ENCODE results near the gene KRTAP17-1. TPM values are rescaled to one million over a fixed set of nuclear protein-coding genes. Genes with fewer than 3 reads are reported as not detected.

KRTAP17-1 gene
- total RNA-seq, 1 donor: not detected

GRCh38 chr17:41345992-41346391 is 30.5 kb upstream of the KRTAP17-1 start:
- Histone ChIP-seq H3K27ac (ENCODE audit: low read depth, low read length) (no peak overlapping the region), H3K79me2 (ENCODE audit: insufficient read depth, low read length) (no peaks in the 10 kb centered on the region), H3K27me3 (ENCODE audit: insufficient read depth, low read length) (no peaks in the 10 kb centered on the region), H3K9me3 (ENCODE audit: low read depth, low read length) (peaks cover 1% of the 10 kb centered on the region), H3K36me3 (ENCODE audit: insufficient read depth, low read length) (no peaks in the 10 kb centered on the region), H3K4me3 (ENCODE audit: insufficient read depth, low read length) (no peak overlapping the region), H4K20me1 (ENCODE audit: insufficient read depth, low read length) (no peaks in the 10 kb centered on the region), H3K4me2 (ENCODE audit: insufficient read depth, low read length) (no peak overlapping the region), H2AFZ (ENCODE audit: low read length) (no peak overlapping the region), H3K4me1 (ENCODE audit: insufficient read depth, low read length) (no peaks in the 10 kb centered on the region)
- TF ChIP-seq, protein P1, sequence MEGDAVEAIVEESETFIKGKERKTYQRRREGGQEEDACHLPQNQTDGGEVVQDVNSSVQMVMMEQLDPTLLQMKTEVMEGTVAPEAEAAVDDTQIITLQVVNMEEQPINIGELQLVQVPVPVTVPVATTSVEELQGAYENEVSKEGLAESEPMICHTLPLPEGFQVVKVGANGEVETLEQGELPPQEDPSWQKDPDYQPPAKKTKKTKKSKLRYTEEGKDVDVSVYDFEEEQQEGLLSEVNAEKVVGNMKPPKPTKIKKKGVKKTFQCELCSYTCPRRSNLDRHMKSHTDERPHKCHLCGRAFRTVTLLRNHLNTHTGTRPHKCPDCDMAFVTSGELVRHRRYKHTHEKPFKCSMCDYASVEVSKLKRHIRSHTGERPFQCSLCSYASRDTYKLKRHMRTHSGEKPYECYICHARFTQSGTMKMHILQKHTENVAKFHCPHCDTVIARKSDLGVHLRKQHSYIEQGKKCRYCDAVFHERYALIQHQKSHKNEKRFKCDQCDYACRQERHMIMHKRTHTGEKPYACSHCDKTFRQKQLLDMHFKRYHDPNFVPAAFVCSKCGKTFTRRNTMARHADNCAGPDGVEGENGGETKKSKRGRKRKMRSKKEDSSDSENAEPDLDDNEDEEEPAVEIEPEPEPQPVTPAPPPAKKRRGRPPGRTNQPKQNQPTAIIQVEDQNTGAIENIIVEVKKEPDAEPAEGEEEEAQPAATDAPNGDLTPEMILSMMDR (IDR thresholded peaks at IDR 0.05; ENCODE audit: extremely low read depth, low read depth, low read length): no peak
- DNase-seq (ENCODE audit: insufficient read length, low spot score, missing footprints): no peak

DNA sequence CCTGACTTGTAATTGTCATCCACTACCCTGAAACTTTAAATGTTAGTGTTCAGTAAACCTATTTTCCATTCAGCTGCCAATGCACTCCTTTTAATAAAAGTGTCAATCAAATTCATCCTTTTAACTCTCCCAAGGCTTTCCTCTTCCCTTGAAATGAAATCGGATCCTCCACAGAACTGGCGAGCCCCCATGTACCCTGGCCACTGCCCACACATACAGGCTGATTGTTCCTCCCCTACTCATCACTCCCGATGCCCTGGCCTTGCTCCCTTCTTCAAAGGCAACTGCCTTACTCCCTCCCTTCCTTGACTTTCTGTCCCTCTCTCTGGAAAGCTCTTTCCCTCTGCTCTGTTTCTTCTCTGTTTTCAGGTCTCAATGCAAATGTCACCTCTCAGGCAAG is 27.5 kb upstream of the KRTAP17-1 start:
- Histone ChIP-seq H3K9me3 (ENCODE audit: low read depth, low read length) (peaks cover 1% of the 10 kb centered on the region), H3K4me3 (ENCODE audit: insufficient read depth, low read length) (no peak overlapping the region), H3K27ac (ENCODE audit: low read depth, low read length) (no peak overlapping the region), H3K79me2 (ENCODE audit: insufficient read depth, low read length) (no peaks in the 10 kb centered on the region), H2AFZ (ENCODE audit: low read length) (no peak overlapping the region), H3K27me3 (ENCODE audit: insufficient read depth, low read length) (no peaks in the 10 kb centered on the region), H3K4me1 (ENCODE audit: insufficient read depth, low read length) (no peaks in the 10 kb centered on the region), H4K20me1 (ENCODE audit: insufficient read depth, low read length) (no peaks in the 10 kb centered on the region), H3K36me3 (ENCODE audit: insufficient read depth, low read length) (no peaks in the 10 kb centered on the region), H3K4me2 (ENCODE audit: insufficient read depth, low read length) (no peak overlapping the region)
- TF ChIP-seq, protein P1 (IDR thresholded peaks at IDR 0.05; ENCODE audit: extremely low read depth, low read depth, low read length): no peak
- peak; percentile 35 for DNase-seq (ENCODE audit: insufficient read length, low spot score, missing footprints)

GRCh38 chr17:41340934-41341861 is 25.7 kb upstream of the KRTAP17-1 start:
- peak; percentile 54 for DNase-seq (ENCODE audit: insufficient read length, low spot score, missing footprints)
- no peaks in the 10 kb centered on the region for H4K20me1 ChIP-seq (ENCODE audit: insufficient read depth, low read length)
- H3K27me3 ChIP-seq (ENCODE audit: insufficient read depth, low read length): no peaks in the 10 kb centered on the region
- no peaks in the 10 kb centered on the region for H3K79me2 ChIP-seq (ENCODE audit: insufficient read depth, low read length)
- no peak overlapping the region for H3K27ac ChIP-seq (ENCODE audit: low read depth, low read length)
- H3K9me3 ChIP-seq (ENCODE audit: low read depth, low read length): peaks cover 1% of the 10 kb centered on the region
- no peak overlapping the region for H3K4me2 ChIP-seq (ENCODE audit: insufficient read depth, low read length)
- H3K4me3 ChIP-seq (ENCODE audit: insufficient read depth, low read length): no peak overlapping the region
- TF ChIP-seq, protein P1 (IDR thresholded peaks at IDR 0.05; ENCODE audit: extremely low read depth, low read depth, low read length): no peak
- no peaks in the 10 kb centered on the region for H3K36me3 ChIP-seq (ENCODE audit: insufficient read depth, low read length)
- H2AFZ ChIP-seq (ENCODE audit: low read length): no peak overlapping the region
- H3K4me1 ChIP-seq (ENCODE audit: insufficient read depth, low read length): no peaks in the 10 kb centered on the region

GRCh38 chr17:41340494-41340893 is 25.0 kb upstream of the KRTAP17-1 start:
- no peak overlapping the region for H3K4me3 ChIP-seq (ENCODE audit: insufficient read depth, low read length)
- no peak overlapping the region for H3K27ac ChIP-seq (ENCODE audit: low read depth, low read length)
- H3K4me2 ChIP-seq (ENCODE audit: insufficient read depth, low read length): no peak overlapping the region
- no peaks in the 10 kb centered on the region for H3K79me2 ChIP-seq (ENCODE audit: insufficient read depth, low read length)
- DNase-seq (ENCODE audit: insufficient read length, low spot score, missing footprints): no peak
- TF ChIP-seq, protein P1 (IDR thresholded peaks at IDR 0.05; ENCODE audit: extremely low read depth, low read depth, low read length): no peak
- H3K36me3 ChIP-seq (ENCODE audit: insufficient read depth, low read length): no peaks in the 10 kb centered on the region
- no peak overlapping the region for H2AFZ ChIP-seq (ENCODE audit: low read length)
- H3K27me3 ChIP-seq (ENCODE audit: insufficient read depth, low read length): no peaks in the 10 kb centered on the region
- H3K9me3 ChIP-seq (ENCODE audit: low read depth, low read length): peaks cover 1% of the 10 kb centered on the region
- no peaks in the 10 kb centered on the region for H4K20me1 ChIP-seq (ENCODE audit: insufficient read depth, low read length)
- H3K4me1 ChIP-seq (ENCODE audit: insufficient read depth, low read length): no peaks in the 10 kb centered on the region
